Measurements from ENCODE around the gene NIPBL. TPM values are rescaled to one million over a fixed set of nuclear protein-coding genes. Genes with fewer than 3 reads are reported as not detected.

NIPBL gene
- total and polyA plus RNA-seq, 2 of the 13 experiments (the other 11 are each of a cell fraction or from before 2014, with no cell fraction given), result 12.3 to 32.3 TPM

DNA sequence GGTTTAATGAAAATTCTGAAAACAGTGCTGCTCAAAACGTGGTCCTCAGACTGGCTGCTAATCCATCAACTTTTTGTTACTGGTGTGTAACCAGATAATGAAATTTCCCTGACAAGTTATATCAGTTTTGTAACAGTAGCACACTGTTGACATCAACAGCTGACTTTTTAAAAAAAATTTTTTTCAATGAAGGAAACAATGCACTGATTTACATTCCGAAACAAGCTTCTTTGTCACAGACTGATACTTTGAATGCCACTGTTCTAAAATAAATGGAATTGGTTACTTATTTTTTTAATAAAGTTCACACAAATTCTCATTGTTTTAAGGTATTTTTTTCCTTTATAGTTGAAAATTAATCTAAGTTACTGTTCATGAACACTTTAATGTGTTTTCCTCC is 169.1 kb downstream of the NIPBL start:
- H3K36me3 ChIP-seq (replicated peaks in 1 of 2; ENCODE audit: control insufficient read depth in 1 of 2, insufficient read depth in 2 of 2, low read length in 2 of 2), result peaks cover 3 to 25% of the 10 kb centered on the region in 2 experiments
- no peak overlapping the region for H3K27ac ChIP-seq (ENCODE audit: extremely low read length, insufficient read depth, low read length)
- no peak overlapping the region for H3K4me2 ChIP-seq (ENCODE audit: low read depth, low read length)
- in situ Hi-C loops (cut with HindIII; ENCODE audit: extremely low pct_ligation_motif_present, low pct_unique_long_range_greater_than_20kb) (no loop called here), intact Hi-C loops (cut with micrococcal nuclease; ENCODE audit: unreplicated experiment) (no loop called here)
- H3K9ac ChIP-seq (ENCODE audit: insufficient read depth, low read depth, low read length), result no peak overlapping the region
- FAIRE-seq (no peak), DNase-seq (ENCODE audit: low spot score) (no peak), ATAC-seq (no peak)
- no peak overlapping the region for H3K4me3 ChIP-seq (replicated peaks in 1 of 3; ENCODE audit: insufficient read depth in 1 of 3, low read depth in 2 of 3, low read length in 3 of 3)
- 96% methylated on average over 2 of the region's 2 CpGs for WGBS (ENCODE audit: low lambda C conversion rate)
- POLR2A ChIA-PET, result no interaction called here
- CTCF ChIA-PET (ENCODE audit: low intra/inter-chr PET ratio, low total read pairs), result no interaction called here
- H3K27me3 ChIP-seq (ENCODE audit: control insufficient read depth in 1 of 2, insufficient read depth in 2 of 2, low read length in 2 of 2), result no peaks in the 10 kb centered on the region
- H3K79me2 ChIP-seq (ENCODE audit: insufficient read depth, low read length), result no peaks in the 10 kb centered on the region
- no TSS peak for BruUV-seq (replicated peaks)
- H3K4me1 ChIP-seq (ENCODE audit: insufficient read depth, low read length), result no peaks in the 10 kb centered on the region
- H3K9me3 ChIP-seq (ENCODE audit: low read length), result no peaks in the 10 kb centered on the region
- no peak overlapping the region for H2AFZ ChIP-seq (ENCODE audit: low read length)
- H4K20me1 ChIP-seq (ENCODE audit: insufficient read depth, low read length), result no peaks in the 10 kb centered on the region
- TF ChIP-seq HMGXB3 (CRISPR knock-in tag; IDR thresholded peaks at IDR 0.05; ENCODE audit: borderline replicate concordance) (no peak), RXRA (CRISPR knock-in tag; IDR thresholded peaks at IDR 0.05) (no peak), TBX3 (IDR thresholded peaks at IDR 0.05; ENCODE audit: borderline replicate concordance) (no peak), ZSCAN25 (CRISPR knock-in tag; IDR thresholded peaks at IDR 0.05) (no peak), NKX3-1 (CRISPR knock-in tag; IDR thresholded peaks at IDR 0.05) (no peak), ZNF766 (CRISPR knock-in tag; IDR thresholded peaks at IDR 0.05; ENCODE audit: borderline replicate concordance) (no peak), CSRNP2 (CRISPR knock-in tag; conservative IDR thresholded peaks at IDR 0.05; ENCODE audit: low read depth) (no peak), REXO4 (CRISPR knock-in tag; IDR thresholded peaks at IDR 0.05; ENCODE audit: borderline replicate concordance) (no peak), MLXIP (CRISPR knock-in tag; IDR thresholded peaks at IDR 0.05; ENCODE audit: borderline replicate concordance) (no peak), ZC3H4 (CRISPR knock-in tag; IDR thresholded peaks at IDR 0.05; ENCODE audit: borderline replicate concordance) (no peak)
- TF ChIP-seq, protein P1, sequence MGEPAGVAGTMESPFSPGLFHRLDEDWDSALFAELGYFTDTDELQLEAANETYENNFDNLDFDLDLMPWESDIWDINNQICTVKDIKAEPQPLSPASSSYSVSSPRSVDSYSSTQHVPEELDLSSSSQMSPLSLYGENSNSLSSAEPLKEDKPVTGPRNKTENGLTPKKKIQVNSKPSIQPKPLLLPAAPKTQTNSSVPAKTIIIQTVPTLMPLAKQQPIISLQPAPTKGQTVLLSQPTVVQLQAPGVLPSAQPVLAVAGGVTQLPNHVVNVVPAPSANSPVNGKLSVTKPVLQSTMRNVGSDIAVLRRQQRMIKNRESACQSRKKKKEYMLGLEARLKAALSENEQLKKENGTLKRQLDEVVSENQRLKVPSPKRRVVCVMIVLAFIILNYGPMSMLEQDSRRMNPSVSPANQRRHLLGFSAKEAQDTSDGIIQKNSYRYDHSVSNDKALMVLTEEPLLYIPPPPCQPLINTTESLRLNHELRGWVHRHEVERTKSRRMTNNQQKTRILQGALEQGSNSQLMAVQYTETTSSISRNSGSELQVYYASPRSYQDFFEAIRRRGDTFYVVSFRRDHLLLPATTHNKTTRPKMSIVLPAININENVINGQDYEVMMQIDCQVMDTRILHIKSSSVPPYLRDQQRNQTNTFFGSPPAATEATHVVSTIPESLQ (CRISPR knock-in tag; conservative IDR thresholded peaks at IDR 0.05), result no peak
- TF ChIP-seq, protein P2, sequence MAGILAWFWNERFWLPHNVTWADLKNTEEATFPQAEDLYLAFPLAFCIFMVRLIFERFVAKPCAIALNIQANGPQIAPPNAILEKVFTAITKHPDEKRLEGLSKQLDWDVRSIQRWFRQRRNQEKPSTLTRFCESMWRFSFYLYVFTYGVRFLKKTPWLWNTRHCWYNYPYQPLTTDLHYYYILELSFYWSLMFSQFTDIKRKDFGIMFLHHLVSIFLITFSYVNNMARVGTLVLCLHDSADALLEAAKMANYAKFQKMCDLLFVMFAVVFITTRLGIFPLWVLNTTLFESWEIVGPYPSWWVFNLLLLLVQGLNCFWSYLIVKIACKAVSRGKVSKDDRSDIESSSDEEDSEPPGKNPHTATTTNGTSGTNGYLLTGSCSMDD (CRISPR knock-in tag; IDR thresholded peaks at IDR 0.05), result no peak

Data from HepG2 (cell line).